DND-41 (cell line): Measurements from ENCODE around the gene NMRK2.

Experiments
- ATAC-seq: fragments of 200-7000 bp; cut with Tn5 transposase; 3 replicates; pipeline ENCODE4 v1.9.1; 2021; ENCODE audit warnings: low read depth; ENCODE audit not compliant: insufficient read depth
- DNase-seq: peaks from one replicate; pipeline ENCODE4 v3.0.0-alpha.2; 2020
- H2AFZ ChIP-seq: 2 replicates; pipeline ENCODE4 v1.6.0; 2012; ENCODE audit warnings: low read depth, low read length
- H3K27ac ChIP-seq: 2 replicates; pipeline ENCODE4 v1.5.1; 2012; ENCODE audit warnings: low read length, inconsistent platforms
- H3K27me3 ChIP-seq: fragments of 200-600 bp; sonication (generic); 2 replicates; pipeline ENCODE4 v1.6.0; 2012; ENCODE audit warnings: low read length, mild to moderate bottlenecking, inconsistent platforms; ENCODE audit not compliant: insufficient read depth, poor library complexity
- H3K36me3 ChIP-seq: 2 replicates; pipeline ENCODE4 v1.5.1; 2012; ENCODE audit warnings: low read length, inconsistent platforms; ENCODE audit not compliant: insufficient read depth
- H3K4me1 ChIP-seq: 2 replicates; pipeline ENCODE4 v1.5.1; 2012; ENCODE audit warnings: mild to moderate bottlenecking, low read length; ENCODE audit not compliant: insufficient read depth
- H3K4me2 ChIP-seq: 2 replicates; pipeline ENCODE4 v1.6.0; 2012; ENCODE audit warnings: mild to moderate bottlenecking, moderate library complexity, low read length, inconsistent platforms; ENCODE audit not compliant: insufficient read depth
- H3K4me3 ChIP-seq, 2 experiments: fragments of 200-600 bp in 1 of 2; shearing (Covaris generic) in 1 of 2; 2 replicates each; pipeline ENCODE4 v1.5.1; 2012 to 2016; ENCODE audit warnings: inconsistent platforms in 2 of 2, low read length in 2 of 2, mild to moderate bottlenecking in 2 of 2, low read depth in 1 of 2, moderate library complexity in 1 of 2
- H3K79me2 ChIP-seq: 2 replicates; pipeline ENCODE4 v1.6.0; 2012; ENCODE audit warnings: low read length, inconsistent platforms; ENCODE audit not compliant: insufficient read depth
- H3K9ac ChIP-seq: 2 replicates; pipeline ENCODE4 v1.6.0; 2012; ENCODE audit warnings: low read depth, mild to moderate bottlenecking, inconsistent platforms, low read length, moderate library complexity
- H3K9me3 ChIP-seq: 2 replicates; pipeline ENCODE4 v1.5.1; 2012; ENCODE audit warnings: low read length, moderate library complexity, mild to moderate bottlenecking, inconsistent platforms; ENCODE audit not compliant: insufficient read depth, severe bottlenecking
- H4K20me1 ChIP-seq: 2 replicates; pipeline ENCODE4 v1.6.0; 2012; ENCODE audit warnings: low read length; ENCODE audit not compliant: insufficient read depth
- CTCF ChIP-seq: IDR thresholded peaks from 2 replicates; pipeline ENCODE4 v1.5.1; 2012; ENCODE audit warnings: borderline replicate concordance, low read length, moderate library complexity, mild to moderate bottlenecking; ENCODE audit not compliant: poor library complexity, severe bottlenecking; ENCODE audit errors: extremely low read depth
- EZH2 ChIP-seq: IDR thresholded peaks from 3 replicates; pipeline ENCODE4 v1.6.1; 2012; ENCODE audit warnings: borderline replicate concordance, low read depth, mild to moderate bottlenecking, moderate library complexity, low read length, inconsistent platforms; ENCODE audit not compliant: severe bottlenecking

Gene NMRK2

GRCh38 chr19:3982701-3983541 lies 50.1 kb downstream of the NMRK2 start:
- H3K4me1 ChIP-seq = peaks cover 76% of the 10 kb centered on the region
- peak overlapping the region; percentile 71; the same call in 1 of the 2 replicates for H3K9ac ChIP-seq
- no peak for TF ChIP-seq CTCF
- no peak for TF ChIP-seq EZH2
- no peaks in the 10 kb centered on the region for H3K27me3 ChIP-seq
- peaks cover 71% of the 10 kb centered on the region for H3K36me3 ChIP-seq
- peak overlapping the region in 1 of 2 experiments; percentile 73; a peak in 1 of 4 replicates for H3K4me3 ChIP-seq
- no peaks in the 10 kb centered on the region for H3K9me3 ChIP-seq
- H3K27ac ChIP-seq = no peak overlapping the region
- H4K20me1 ChIP-seq = peaks cover 69% of the 10 kb centered on the region
- H3K79me2 ChIP-seq = peaks cover 76% of the 10 kb centered on the region
- DNase-seq (no peak), ATAC-seq (no peak)
- peak overlapping the region; percentile 87 for H3K4me2 ChIP-seq
- no peak overlapping the region for H2AFZ ChIP-seq

- peak overlapping the region; percentile 71 for H3K9ac ChIP-seq
- H3K9me3 ChIP-seq = no peaks in the 10 kb centered on the region
- DNase-seq = no peak
- peak overlapping the region in 1 of 2 experiments; percentile 73; a peak in 3 of 4 replicates for H3K4me3 ChIP-seq
- H3K4me1 ChIP-seq = peaks cover 80% of the 10 kb centered on the region
- TF ChIP-seq EZH2 = no peak
- TF ChIP-seq CTCF = no peak
- ATAC-seq = no peak
- peaks cover 72% of the 10 kb centered on the region for H3K79me2 ChIP-seq
- peaks cover 65% of the 10 kb centered on the region for H3K36me3 ChIP-seq
- H3K27me3 ChIP-seq = no peaks in the 10 kb centered on the region
- H3K27ac ChIP-seq = peak overlapping the region; percentile 89
- peak overlapping the region; percentile 87 for H3K4me2 ChIP-seq
- no peak overlapping the region for H2AFZ ChIP-seq
- peaks cover 64% of the 10 kb centered on the region for H4K20me1 ChIP-seq
Observed at GRCh38 chr19:3983542-3983914, 50.7 kb downstream of the NMRK2 start.

GRCh38 chr19:3983936-3984583 lies 51.2 kb downstream of the NMRK2 start:
- Histone ChIP-seq H3K4me3 (peak overlapping the region; percentile 69 to 73), H3K36me3 (peaks cover 60% of the 10 kb centered on the region), H3K27me3 (no peaks in the 10 kb centered on the region), H4K20me1 (peaks cover 61% of the 10 kb centered on the region), H3K9ac (peak overlapping the region; percentile 71), H3K9me3 (no peaks in the 10 kb centered on the region), H3K79me2 (peaks cover 68% of the 10 kb centered on the region), H3K4me2 (peak overlapping the region; percentile 87), H2AFZ (no peak overlapping the region), H3K27ac (peak overlapping the region; percentile 89), H3K4me1 (peaks cover 80% of the 10 kb centered on the region)
- DNase-seq (no peak), ATAC-seq (no peak)
- TF ChIP-seq CTCF = no peak
- no peak for TF ChIP-seq EZH2
